H54 (cell line): ENCODE data around the gene HAVCR1.

Experiments
- DNase-seq: peaks from one replicate; pipeline ENCODE4 v3.0.0; 2011; ENCODE audit warnings: low spot score, mixed read lengths; ENCODE audit not compliant: insufficient read length
- FAIRE-seq: peaks from 3 replicates; lab custom pipeline; 2011; peaks lifted over from hg19 to GRCh38; lab: Jason Lieb, UNC
- POLR2A ChIP-seq: IDR thresholded peaks from 2 replicates; pipeline ENCODE4 v1.6.1; 2011; ENCODE audit warnings: low read depth, mild to moderate bottlenecking, low read length

HAVCR1 gene

DNA sequence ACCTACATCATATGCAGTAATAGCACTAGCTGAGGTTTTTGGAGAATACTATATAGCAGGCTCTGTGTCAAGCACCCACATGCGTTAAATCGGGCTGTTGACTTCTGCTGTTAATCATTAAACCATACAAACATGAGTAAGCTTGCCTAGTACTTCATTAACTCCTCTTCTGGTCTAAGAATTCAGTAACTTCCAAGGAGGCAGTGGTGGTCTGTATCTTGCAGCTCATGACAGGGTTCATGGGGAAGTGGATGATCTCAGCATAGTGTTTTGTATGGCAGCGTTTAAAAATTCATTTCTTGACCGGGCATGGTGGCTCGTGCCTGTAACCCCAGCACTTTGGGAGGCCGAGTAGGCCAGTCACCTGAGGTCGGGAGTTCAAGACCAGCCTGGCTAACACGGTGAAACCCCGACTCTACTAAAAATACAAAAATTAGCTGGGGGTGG, at the start of gene HAVCR1:
TSS of gene HAVCR1 (minus strand) at position 24 of the 447 bp plus-strand sequence. CDS start 1,173 bp downstream, outside the sequence.
- TF ChIP-seq POLR2A = no peak
- FAIRE-seq (no peak), DNase-seq (no peak)

DNA sequence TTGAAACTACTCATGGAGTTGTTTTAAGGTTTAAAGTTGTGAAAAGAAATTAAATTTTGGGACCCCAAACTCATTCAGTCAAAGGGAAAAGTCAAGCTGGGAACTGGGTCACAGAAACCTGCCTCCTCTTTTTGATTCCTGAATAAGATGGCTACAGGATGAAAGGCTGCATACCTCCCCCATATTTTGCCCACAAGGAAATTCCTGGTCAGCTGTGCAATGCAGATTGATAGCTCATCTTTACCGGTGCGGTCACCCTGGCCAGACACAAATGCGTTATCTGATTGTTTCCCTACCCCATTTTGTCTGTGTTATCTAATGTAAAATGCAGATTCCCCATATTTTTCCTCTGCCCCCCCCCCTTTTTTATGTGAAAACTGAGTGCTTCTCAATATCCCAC, 48.6 kb upstream of the HAVCR1 start:
- DNase-seq = no peak
- FAIRE-seq = no peak
- no peak for TF ChIP-seq POLR2A

DNA sequence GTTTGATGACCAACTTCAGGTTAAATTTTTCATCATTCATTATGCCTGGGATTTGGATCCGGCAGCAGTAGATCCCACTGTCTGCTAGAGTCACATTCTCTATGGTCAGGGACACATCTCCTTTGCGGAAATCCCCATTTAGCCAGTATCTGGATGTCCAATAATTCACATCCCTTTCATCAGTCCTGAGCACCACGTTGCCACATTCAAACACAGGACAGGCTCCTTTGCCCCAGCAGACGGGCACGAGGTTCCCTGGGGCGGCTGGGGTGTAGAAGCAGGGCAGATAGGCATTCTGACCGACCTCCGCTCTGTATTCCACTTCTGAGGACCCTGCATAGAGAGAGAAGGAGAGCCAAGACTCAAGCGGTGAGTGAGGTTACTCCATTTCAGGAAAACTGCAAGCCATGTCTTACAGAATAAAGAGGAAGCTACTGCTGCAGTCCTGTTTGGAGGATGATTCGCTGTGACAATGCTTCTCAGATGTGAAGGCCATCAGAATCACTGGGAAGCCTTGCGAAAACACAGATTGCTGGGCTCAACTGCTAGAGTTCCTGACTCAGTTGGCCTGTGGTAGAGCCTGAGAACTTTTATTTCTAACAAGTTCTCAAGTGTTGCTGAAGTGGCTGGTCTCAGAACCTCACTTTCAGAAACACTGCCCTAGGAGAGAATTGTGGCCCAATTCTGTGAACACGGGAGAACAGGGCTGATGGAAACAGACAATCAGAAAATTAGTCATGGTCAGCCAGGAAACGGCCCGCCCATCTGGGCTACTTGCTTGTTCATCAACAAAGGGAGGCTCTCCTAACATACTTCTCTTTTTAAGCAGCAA, 47.9 kb upstream of the HAVCR1 start:
- FAIRE-seq (no peak), DNase-seq (no peak)
- TF ChIP-seq POLR2A = no peak

DNA sequence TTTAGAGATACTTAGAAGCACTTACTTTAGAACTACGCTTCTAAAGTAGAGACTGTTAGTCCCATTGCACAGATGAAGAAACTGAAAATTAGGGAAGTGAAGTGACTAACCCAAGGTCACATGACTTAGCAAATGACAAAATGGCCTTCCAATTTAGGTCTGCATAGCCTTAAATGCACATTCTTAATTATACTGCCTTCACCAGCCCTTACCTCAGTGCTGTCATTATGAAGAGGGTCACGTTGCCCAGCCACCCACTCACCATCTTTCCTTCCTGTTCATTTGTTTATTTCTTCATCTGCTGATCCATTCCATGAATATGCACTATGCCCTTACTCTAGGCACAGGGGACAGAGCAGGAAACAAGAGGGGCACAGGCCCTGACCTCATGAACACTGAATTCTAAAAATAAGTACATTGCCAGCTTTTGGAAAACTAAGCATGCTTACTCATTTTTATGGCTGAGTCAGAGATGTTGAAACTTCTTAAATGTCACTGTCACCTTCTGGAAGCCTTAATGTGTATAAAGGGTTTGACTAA, 41.3 kb upstream of the HAVCR1 start:
- FAIRE-seq = no peak
- no peak for TF ChIP-seq POLR2A

DNA sequence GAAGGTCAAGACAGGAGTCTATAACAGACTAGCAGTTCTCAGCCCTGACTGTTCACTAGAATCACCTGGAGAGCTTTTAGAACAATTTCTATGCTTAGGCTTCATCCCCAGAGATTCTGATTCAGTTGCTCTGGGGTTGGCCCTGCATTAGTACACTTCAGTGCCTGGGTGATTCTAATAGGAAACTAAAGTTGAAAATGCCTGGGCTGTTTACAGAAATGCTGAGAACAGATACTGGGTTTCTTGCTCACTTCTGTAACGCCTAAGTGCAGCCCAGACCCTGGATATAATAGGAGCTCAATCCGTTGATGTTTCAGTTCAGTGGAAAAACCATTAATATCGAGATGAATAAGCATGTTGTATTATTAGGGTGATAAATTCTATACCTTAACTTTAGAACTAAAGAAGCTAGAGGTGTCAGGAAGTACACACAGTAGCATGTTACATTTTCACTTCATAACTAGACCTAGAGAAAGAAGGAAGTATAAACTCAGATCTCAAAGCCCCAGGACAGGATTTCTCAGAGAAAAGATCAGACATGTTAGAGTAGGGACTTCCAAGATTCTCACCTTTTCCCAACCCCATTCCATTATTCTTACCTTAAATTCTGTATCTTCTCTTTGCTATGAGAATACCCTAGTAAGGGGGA, 29.6 kb upstream of the HAVCR1 start:
- TF ChIP-seq POLR2A = no peak
- no peak for FAIRE-seq

More for the DNA sequence above, 41.3 kb upstream of the HAVCR1 start:
- peak; percentile 19 for DNase-seq

DNA sequence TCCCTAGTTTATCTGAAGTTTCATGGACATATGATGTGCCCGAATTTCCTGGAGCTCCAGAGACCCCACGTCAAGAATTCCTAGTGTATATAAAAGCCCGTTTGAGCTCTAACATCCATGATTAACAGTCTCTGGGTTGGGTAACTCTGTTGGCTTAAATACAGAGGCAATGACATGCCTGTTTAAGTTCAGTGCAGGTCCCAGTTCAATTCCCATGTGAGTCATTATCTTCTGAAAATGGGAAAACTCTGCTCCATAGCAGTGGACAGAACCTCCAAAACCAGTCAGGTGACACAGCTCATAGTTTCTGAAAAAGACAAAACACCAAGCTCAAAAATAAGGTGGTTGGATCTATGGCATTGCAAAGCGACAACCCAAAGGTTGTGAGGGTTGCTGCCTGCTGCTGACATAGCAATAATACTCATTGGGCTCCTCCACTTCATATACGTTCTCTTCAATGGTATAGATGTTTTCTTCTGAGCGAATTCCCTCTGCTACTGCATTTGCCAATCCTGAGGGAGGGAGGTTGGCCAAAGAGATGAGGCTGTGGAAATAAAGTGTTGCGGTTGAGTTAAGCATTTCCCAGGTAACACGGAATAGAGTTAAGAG, 27.9 kb upstream of the HAVCR1 start:
- TF ChIP-seq POLR2A = no peak
- FAIRE-seq (no peak), DNase-seq (no peak)

More for the DNA sequence above, 29.6 kb upstream of the HAVCR1 start:
- DNase-seq = no peak

DNA sequence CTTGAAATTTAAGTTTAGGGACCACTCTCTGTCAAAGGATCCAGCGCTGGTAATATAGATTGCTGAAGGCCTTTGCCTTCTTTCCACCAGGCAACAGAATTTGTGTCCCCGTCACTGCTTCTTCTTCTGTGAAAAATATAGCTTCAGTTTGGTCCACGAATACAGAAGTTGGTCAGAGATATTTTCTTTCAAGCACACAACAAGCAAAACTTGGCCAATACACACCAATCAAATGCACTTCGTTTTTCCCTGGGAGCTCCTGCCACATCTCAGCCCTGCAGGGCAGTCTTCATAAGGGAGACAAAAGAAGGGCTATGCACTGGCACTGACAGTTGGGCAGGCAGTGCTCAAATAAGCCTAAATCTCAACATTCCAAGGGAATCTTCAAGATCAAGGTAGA, 27.0 kb upstream of the HAVCR1 start:
- FAIRE-seq (no peak), DNase-seq (no peak)
- TF ChIP-seq POLR2A = no peak

DNA sequence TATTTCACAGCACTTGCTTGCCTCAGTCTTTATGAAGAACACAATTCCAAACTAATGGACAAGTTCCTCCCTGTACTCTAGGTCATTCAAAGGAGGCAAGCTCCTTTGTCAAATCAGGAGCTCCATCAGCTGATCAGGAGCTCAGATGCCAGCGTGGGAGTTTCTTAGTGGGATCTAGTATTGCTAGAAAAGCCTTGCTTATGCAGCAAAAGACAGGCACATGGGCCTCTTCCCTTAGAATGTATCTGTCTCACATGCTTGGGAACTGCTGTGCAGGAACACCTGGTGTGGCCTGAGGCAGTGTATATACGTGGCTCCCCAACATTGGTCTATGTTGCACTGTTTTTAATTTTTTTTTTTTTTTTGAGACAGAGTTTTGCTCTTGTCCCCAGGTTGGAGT, 21.4 kb upstream of the HAVCR1 start:
- FAIRE-seq (no peak), DNase-seq (no peak)

DNA sequence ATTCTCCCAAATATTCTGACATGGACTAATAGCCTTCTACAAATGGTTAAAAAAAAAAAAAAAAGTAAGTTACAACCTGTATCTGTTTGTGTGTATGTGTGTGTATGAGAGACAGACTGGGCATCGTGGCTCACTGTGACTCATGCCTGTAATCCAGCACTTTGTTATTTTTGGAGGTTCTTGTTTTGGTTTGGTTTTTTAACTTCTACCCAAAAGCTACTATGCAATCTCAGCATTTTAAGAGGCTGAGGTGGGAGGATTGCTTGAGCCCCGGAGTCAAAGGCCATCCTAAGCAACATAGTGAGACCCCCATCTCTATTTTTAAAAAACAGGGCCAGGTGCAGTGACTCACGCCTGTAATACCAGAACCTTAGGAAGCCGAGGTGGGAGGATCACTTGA, 17.6 kb upstream of the HAVCR1 start:
- FAIRE-seq (no peak), DNase-seq (no peak)
- TF ChIP-seq POLR2A = no peak

More for the DNA sequence above, 21.4 kb upstream of the HAVCR1 start:
- no peak for TF ChIP-seq POLR2A

DNA sequence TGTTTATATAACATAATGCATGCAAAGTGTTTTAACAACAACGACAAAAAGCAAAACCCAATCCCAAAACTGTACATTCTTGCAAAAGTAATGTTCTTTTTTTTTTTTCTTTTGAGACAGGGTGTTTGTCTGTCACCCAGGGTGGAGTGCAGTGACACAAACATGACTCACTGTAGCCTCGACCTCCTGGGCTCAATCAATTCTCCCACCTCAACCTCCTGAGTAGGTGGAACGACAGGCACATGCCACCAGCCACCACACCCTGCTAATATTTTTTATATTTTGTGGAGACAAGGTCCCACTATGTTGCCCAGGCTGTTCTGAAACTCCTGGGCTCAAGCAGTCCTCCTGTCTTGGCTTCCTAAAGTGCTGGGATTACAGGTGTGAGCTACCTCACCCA, 13.6 kb upstream of the HAVCR1 start:
- DNase-seq (no peak), FAIRE-seq (no peak)
- TF ChIP-seq POLR2A = no peak

DNA sequence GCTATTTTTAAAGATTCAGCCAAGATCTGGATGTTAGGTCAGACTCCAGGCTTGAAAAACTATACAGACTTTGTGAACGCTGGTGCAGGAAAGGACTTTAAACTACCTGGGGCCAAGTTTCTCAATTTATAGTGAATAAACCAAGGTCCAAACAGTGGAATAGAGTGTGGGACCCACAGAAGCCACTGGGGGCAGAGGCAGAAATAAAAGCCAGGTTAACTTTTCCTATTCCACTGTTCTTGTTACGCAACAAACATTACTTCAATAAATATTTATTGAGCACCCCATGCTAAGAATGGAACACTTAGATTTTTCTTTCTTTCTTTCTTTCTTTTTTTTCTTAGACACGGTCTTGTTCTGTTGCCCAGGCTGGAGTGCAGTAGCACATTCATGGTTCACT, 11.0 kb upstream of the HAVCR1 start:
- FAIRE-seq (no peak), DNase-seq (no peak)
- TF ChIP-seq POLR2A = no peak

DNA sequence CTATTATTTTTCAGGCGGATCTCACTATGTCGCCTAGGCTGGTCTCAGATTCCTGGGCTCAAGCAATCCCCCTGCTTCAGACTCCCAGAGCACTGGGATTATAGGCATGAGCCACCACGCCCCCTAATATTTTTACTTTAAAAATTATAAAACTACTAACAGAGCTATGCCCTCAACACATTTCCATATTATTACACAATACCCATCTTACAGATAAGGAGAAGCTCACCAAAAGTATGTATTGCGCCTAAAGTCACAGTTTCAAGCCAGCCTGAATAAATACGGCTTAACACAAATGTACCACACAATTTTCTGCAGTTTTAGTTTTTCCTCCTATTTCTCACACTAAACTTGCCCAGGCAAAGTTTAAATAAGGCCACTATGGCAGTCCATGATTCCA, 9.9 kb upstream of the HAVCR1 start:
- DNase-seq (no peak), FAIRE-seq (no peak)
- TF ChIP-seq POLR2A = no peak

DNA sequence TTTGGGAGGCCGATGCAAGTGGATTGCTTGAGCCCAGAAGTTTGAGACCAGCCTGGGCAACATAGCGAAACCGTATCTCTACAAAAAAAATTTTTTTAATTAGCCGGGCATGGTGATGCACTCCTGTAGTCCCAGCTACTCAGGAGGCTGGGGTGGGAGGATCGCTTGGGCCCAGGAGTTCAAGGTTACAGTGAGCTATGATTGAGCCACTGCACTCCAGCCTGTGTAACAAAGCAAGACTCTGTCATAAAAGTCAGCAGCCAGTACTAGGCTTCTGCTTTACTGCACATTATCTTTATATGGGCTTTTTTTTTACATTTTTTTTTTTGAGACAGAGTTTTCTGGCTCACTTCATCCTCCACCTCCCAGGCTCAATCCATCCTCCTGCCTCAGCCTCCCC, 9.4 kb upstream of the HAVCR1 start:
- no peak for DNase-seq
- FAIRE-seq = no peak
- TF ChIP-seq POLR2A = no peak

DNA sequence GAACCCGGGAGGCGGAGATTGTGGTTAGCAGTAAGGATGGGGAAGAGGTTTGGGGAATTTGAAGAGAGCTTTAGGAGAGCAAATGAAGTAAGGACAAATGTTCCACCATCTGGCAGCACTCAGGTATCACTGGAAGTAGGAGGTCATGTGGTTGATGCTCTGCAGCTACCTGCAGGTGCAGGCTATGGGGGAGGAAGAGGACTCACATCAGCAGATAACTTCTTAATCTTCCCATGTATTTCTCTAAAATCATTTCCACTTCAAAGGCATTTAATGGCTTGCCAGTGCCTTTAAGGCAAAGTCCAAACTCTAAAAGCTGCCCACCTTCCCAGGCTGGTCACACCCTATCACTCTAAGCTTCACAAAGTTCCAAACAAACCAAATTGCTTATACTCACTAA, 8.1 kb upstream of the HAVCR1 start:
- no peak for DNase-seq
- no peak for TF ChIP-seq POLR2A
- FAIRE-seq = no peak
